Left ventricle myocardium inferior (tissue), 1 donor: ENCODE measurements around the gene ADSS1. TPM values are rescaled to one million over a fixed set of nuclear protein-coding genes. Genes with fewer than 3 reads are reported as not detected.

Source experiments
- DNase-seq: peaks from one replicate; pipeline ENCODE4 v3.0.0-alpha.2; 2020
- H3K27ac ChIP-seq: fragments of 200-600 bp; replicated peaks from 2 replicates; pipeline ENCODE4 v1.8.0; 2021
- H3K27me3 ChIP-seq: fragments of 200-600 bp; 2 replicates; pipeline ENCODE4 v1.8.0; 2021; ENCODE audit warnings: low read depth
- H3K36me3 ChIP-seq: fragments of 200-600 bp; 2 replicates; pipeline ENCODE4 v1.8.0; 2021
- H3K4me1 ChIP-seq: fragments of 200-600 bp; 2 replicates; pipeline ENCODE4 v1.8.0; 2021
- H3K4me3 ChIP-seq: fragments of 200-600 bp; 2 replicates; pipeline ENCODE4 v1.8.0; 2021; ENCODE audit warnings: mild to moderate bottlenecking, moderate library complexity
- H3K9me3 ChIP-seq: fragments of 200-600 bp; replicated peaks from 2 replicates; pipeline ENCODE4 v1.8.0; 2021
- CTCF ChIP-seq: fragments of 200-600 bp; IDR thresholded peaks from 2 replicates; pipeline ENCODE4 v1.8.0; 2021; ENCODE audit warnings: antibody characterized with exemption, mild to moderate bottlenecking, borderline replicate concordance
- intact Hi-C: fragments of 100-400 bp; cut with micrococcal nuclease; formaldehyde crosslinking; loops from one replicate; pipeline ENCODE4 v1.11.0; 2022
- total RNA-seq: library from RNA; stranded (reverse); fragmentation: NEBNext Ultra II Directional; extraction: Animal tissue kit (Norgen Biotek cat#: 25700); gene quantifications from one replicate; pipeline ENCODE4 v1.2.1, GENCODE V29; 2021
- donor health status: DM: no; HTN: yes; CAD: no; lungs with severe emphysema.

The ADSS1 gene
- total RNA-seq, 1 donor from 2014 or later: 218 TPM

DNA sequence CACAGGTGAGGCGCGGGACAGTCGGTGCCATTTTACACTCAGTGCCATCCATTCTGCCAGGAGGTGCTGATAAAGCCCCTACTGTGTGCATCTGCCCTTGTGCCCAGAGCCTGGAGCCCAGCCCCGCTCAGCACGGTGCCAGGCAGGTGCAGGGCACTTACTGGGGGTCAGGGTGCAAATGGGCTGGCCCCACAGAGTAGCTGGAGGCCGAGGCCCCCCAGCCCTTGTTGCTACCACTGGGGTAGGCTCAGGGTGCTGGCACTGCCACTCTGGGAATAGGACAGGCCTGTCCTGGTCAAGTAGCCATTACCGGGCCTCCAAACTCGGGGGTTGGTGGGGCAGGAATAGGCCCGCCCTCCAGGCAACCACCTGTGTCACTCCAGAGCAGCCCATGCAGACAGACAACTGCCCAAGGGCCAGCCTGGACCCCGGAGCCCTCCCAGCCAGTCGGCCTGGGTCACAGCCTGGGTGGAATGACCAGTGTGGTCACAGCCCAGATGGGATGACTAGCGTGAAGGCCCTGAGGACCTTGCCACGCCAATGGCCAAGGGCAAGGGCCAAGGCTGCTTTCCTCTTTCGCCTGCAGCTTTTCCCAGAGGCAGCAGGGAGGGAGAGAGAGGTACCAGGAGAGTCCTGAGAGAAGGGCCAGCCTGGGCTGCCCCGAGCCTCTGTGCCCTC is 31.6 kb upstream of the ADSS1 start:
- Histone ChIP-seq H3K9me3 (no peaks in the 10 kb centered on the region), H3K27ac (peak overlapping the region; percentile 38), H3K4me3 (peak overlapping the region; percentile 97), H3K36me3 (peaks cover 5% of the 10 kb centered on the region), H3K4me1 (peaks cover 98% of the 10 kb centered on the region), H3K27me3 (no peaks in the 10 kb centered on the region)
- no peak for DNase-seq
- intact Hi-C loops: no loop called here
- TF ChIP-seq CTCF: no peak

DNA sequence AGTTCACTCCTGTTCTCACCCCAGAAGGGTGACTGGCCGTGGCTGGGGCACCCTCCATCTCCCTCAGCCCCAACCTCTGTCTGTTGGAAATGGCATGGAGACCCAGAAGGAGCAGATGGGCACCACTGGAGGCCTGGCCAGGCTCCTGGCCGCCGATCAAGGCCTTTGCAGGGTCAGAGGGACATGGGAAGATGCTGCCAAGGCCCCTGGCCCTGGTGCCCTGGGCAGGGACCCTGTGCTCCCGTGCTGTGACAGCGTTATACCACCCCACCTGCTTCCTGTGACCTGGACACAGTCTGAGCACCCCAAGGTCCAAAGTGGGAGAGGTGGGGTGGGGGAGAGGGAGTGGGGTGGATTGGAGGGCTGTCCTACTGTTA is 31.1 kb upstream of the ADSS1 start:
- no peak for DNase-seq
- TF ChIP-seq CTCF: no peak
- intact Hi-C loops: no loop called here

GRCh38 chr14:104693482-104694431 is 30.3 kb upstream of the ADSS1 start:
- DNase-seq: no peak
- H3K36me3 ChIP-seq: peaks cover 5% of the 10 kb centered on the region
- H3K27me3 ChIP-seq: no peaks in the 10 kb centered on the region
- H3K9me3 ChIP-seq: no peaks in the 10 kb centered on the region
- peak overlapping the region; percentile 88 for H3K27ac ChIP-seq
- intact Hi-C loops: no loop called here
- H3K4me1 ChIP-seq: peaks cover 98% of the 10 kb centered on the region
- peak overlapping the region; percentile 41 for H3K4me3 ChIP-seq
- TF ChIP-seq CTCF: no peak

More for the DNA sequence above, 31.1 kb upstream of the ADSS1 start:
- Histone ChIP-seq H3K9me3 (no peaks in the 10 kb centered on the region), H3K4me1 (peaks cover 98% of the 10 kb centered on the region), H3K27me3 (no peaks in the 10 kb centered on the region), H3K36me3 (peaks cover 5% of the 10 kb centered on the region), H3K4me3 (peak overlapping the region; percentile 97), H3K27ac (peak overlapping the region; percentile 38)

DNA sequence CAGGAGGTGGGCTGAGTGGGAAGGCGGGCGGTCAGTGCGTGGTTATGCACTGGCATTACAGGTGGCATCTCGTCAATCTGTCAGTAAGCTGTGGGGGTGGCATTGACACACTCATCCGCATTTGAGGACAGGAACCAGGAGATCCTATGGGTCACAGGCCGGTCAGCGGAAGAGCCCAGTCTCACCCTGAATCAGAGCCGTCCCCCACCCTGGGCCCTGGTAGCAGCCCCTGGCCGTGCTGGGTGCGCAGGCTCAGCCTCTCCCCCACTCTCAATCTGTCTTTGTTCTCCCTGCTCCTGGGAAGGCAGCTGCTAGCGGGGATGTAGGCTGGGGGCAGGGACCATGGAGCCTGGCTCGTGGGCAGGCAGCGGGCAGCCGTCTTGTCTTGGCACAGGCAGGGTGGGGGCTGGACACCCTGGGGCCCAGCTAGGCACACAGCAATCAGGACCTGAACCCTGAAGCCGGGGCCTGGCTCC is 29.5 kb upstream of the ADSS1 start:
- DNase-seq: no peak
- H3K36me3 ChIP-seq: peaks cover 5% of the 10 kb centered on the region
- H3K27me3 ChIP-seq: no peaks in the 10 kb centered on the region
- TF ChIP-seq CTCF: no peak
- H3K4me3 ChIP-seq: peak overlapping the region; percentile 41
- peak overlapping the region; percentile 88 for H3K27ac ChIP-seq
- H3K9me3 ChIP-seq: no peaks in the 10 kb centered on the region
- intact Hi-C loops: no loop called here
- peaks cover 100% of the 10 kb centered on the region for H3K4me1 ChIP-seq

DNA sequence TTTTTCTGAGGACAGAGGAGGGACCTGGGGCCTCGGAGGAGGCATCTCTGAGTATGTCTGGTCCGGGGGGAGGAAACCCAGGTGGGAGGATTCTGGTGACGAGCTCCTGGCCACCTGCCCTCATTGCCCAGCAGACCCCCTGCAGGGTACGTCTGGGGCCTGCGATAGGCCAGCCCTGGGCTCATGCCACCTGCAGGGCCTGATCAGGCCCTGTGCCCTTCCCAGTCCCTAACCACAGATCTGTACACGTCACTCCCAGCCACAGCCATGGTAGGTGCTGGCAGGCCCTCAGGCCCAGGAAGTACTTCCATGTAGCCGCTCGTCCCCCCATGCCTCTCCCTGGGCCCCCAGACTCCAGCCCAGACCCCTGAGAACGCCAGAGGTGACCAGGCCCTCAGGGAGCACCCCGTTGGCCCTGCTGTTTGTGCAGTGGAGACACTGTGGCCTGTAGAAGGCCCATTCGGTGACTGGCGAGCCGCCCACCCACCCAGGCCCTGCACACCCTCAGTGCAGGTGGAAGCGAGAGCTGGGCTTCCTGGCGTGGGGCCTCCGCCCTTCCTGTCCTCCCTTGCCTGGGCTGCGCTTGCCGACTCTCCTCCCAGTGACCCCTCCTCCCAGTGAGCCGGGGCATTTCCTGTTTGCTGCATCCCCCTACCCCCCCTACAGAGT is 28.9 kb upstream of the ADSS1 start:
- Histone ChIP-seq H3K36me3 (peaks cover 5% of the 10 kb centered on the region), H3K27ac (peak overlapping the region; percentile 88), H3K27me3 (no peaks in the 10 kb centered on the region), H3K9me3 (no peaks in the 10 kb centered on the region), H3K4me3 (peak overlapping the region; percentile 41), H3K4me1 (peaks cover 100% of the 10 kb centered on the region)
- intact Hi-C loops: loop anchor here (5.0 kb wide), 1 partner anchor 38 kb away; no protein-coding TSS in a partner anchor
- DNase-seq: peak; percentile 53
- TF ChIP-seq CTCF: no peak
